EH (cell line): ENCODE results near the gene PRICKLE1.

ENCODE experiments used
- DNase-seq: peaks from one replicate; pipeline ENCODE4 v3.0.0-alpha.2; 2015; ENCODE audit warnings: low read depth

The PRICKLE1 gene

GRCh38 chr12:42448841-42449240, 140.7 kb downstream of the PRICKLE1 start:
- no peak for DNase-seq

- peak; percentile 64 for DNase-seq
Observed at GRCh38 chr12:42447371-42447786, 142.2 kb downstream of the PRICKLE1 start.

GRCh38 chr12:42446761-42447160, 142.8 kb downstream of the PRICKLE1 start:
- peak; percentile 25 for DNase-seq

- DNase-seq, result no peak
Observed at GRCh38 chr12:42445891-42446290, 143.7 kb downstream of the PRICKLE1 start.

- DNase-seq, result no peak
Observed at GRCh38 chr12:42444192-42444943, 145.2 kb downstream of the PRICKLE1 start.

- DNase-seq, result no peak
Observed at GRCh38 chr12:42442888-42443287, 146.7 kb downstream of the PRICKLE1 start.

GRCh38 chr12:42442311-42442759, 147.2 kb downstream of the PRICKLE1 start:
- DNase-seq, result no peak

GRCh38 chr12:42440608-42441007, 148.9 kb downstream of the PRICKLE1 start:
- no peak for DNase-seq

GRCh38 chr12:42432517-42433140, 156.9 kb downstream of the PRICKLE1 start:
- no peak for DNase-seq

- no peak for DNase-seq
Observed at GRCh38 chr12:42428850-42429249, 160.7 kb downstream of the PRICKLE1 start.

- DNase-seq, result peak; percentile 68
Observed at GRCh38 chr12:42426746-42427145, 162.8 kb downstream of the PRICKLE1 start.

GRCh38 chr12:42422785-42423184, 166.8 kb downstream of the PRICKLE1 start:
- DNase-seq, result no peak

- peak; percentile 74 for DNase-seq
Observed at GRCh38 chr12:42421844-42422779, 167.4 kb downstream of the PRICKLE1 start.

- DNase-seq, result no peak
Observed at GRCh38 chr12:42420395-42420794, 169.2 kb downstream of the PRICKLE1 start.

GRCh38 chr12:42410340-42410739, 179.2 kb downstream of the PRICKLE1 start:
- no peak for DNase-seq

GRCh38 chr12:42409471-42409870, 180.1 kb downstream of the PRICKLE1 start:
- DNase-seq, result no peak

- DNase-seq, result peak; percentile 28
Observed at GRCh38 chr12:42407306-42407705, 182.2 kb downstream of the PRICKLE1 start.
